GM18907 (cell line): ENCODE measurements around the gene F7.
"Not testable (repeated sequence)": the region's sequence is repeated elsewhere in the genome, so short reads cannot be mapped to it uniquely, and the experiment has no call there.

ENCODE experiments used
- ATAC-seq: cut with Tn5 transposase; IDR thresholded peaks from one replicate; pipeline ENCODE4 v1.9.1; 2021; ENCODE audit warnings: mild to moderate bottlenecking, moderate library complexity; ENCODE audit not compliant: unreplicated experiment

The F7 gene

DNA sequence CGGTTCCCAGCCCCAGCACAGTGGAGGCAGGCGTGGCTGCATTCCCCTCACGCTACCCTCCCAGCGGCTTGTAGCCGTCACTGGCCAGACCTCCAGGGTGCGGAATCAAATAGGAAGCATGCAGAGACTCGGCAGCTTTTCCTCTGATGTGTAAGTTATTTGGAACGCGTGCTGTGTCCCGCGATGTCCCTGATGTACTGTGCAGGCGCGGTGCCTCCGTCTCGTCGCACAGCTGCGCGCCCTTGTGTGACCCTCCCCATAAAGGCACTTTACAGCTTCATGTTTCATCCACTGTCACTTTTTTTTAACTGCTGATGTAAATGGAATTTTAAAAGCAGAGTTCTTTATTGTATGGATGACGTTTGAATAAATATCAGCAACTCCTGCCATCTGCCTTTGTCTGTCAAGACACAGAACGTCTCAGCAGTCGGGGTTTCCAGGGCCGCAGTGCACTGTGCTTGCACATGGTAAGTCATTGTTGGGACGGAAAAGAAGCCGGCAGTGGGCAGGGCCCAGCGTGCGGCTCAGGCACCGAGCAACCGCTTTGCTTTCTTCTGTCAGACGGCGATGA, 7.3 kb upstream of the F7 start:
- ATAC-seq: no peak

DNA sequence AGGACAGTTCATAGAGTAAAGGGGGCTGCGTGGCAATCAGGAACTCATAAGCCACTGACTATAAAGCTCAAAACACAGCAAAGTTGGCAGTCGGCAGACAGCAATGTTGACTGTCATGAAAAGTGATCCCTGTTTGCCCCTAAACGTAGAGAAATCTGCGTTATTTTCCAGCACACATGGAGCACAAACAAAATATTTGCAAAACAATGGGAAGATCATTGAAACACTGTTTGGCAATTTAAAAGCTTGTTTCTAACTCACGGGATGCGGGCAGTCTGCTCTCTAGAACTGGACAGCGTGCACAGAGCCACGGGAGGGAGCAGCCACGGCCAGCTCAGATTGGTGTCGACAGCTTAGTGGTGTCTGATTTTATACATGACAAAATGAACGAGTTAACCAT, 6.4 kb upstream of the F7 start:
- no peak for ATAC-seq

DNA sequence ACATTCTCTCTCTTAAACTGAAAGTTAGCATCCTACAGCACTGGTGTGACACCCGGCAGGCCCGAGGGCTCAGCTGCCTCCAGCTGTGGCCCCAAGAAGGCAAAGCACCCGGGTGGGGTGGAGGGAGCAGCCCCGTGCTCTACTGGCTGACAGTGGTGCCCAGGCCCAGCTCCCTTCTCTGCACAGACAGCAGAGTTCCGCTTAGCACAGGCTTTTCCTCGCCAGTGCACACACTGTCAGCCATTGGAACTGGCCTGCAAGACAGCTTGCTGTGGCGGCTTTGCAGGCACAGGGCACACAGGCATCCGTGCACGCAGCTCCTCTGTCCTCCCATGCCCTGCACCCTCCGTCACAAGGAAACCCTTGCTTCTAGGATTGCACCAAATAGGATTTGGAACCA, 3.3 kb upstream of the F7 start:
- not testable (repeated sequence) for ATAC-seq

DNA sequence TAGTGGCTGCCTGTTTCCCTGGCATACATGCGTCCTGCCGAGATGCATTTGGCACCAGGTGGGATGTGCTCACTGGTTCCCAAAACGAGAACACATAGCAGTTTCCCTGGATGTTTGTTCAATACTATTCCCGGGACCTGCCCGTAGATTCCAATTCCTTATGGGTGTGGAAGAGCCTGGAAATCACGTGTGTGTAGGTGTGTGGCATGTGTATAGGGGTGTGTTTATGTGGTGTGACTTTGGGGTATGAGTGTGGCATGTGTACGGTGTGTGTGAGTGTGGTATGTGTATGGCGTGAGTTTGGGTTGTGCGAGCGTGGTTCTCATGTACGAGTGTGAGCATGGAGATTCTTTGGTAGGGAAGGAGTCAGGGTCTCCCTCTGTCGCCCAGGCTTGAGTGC, 2.9 kb upstream of the F7 start:
- ATAC-seq: no peak

DNA sequence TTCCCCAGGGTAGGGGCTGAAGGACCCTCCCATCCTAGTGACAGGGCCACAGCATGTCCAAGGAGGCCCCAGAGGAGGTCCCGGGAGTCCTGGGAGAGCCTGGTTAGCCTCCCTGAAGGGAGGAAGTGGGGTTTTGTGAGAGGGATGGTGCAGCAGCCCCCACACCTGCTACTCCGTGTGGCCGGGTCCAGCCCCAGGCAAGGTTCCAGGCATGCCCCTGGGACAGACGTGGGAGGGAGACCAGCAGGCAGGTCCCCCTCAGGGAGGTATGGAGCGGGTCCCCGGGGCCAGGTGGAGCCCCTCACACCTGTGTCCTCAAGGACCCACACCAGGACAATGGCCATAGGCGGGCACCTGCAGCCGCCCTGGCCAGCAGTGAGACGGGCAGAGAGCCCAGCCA, 1.9 kb upstream of the F7 start:
- no peak for ATAC-seq

DNA sequence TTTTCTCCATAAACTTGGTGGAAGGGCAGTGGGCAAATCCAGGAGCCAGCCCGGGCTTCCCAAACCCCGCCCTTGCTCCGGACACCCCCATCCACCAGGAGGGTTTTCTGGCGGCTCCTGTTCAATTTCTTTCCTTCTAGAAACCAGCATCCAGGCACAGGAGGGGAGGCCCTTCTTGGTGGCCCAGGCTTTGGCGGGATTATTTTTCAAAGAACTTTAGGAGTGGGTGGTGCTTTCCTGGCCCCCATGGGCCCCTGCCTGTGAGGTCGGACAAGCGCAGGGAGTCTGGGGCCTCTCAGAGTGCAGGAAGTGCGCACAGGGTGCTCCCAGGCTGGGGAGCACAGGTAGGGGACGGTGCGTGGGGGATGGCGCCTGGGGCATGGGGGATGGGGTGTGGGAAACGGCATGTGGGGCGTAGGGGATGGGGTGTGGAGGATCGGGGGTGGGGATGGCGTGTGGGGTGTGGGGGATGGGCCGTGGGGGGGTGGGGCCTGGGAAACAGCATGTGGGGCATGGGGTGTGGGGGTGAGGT, 396 bp downstream of the F7 start:
- no peak for ATAC-seq

DNA sequence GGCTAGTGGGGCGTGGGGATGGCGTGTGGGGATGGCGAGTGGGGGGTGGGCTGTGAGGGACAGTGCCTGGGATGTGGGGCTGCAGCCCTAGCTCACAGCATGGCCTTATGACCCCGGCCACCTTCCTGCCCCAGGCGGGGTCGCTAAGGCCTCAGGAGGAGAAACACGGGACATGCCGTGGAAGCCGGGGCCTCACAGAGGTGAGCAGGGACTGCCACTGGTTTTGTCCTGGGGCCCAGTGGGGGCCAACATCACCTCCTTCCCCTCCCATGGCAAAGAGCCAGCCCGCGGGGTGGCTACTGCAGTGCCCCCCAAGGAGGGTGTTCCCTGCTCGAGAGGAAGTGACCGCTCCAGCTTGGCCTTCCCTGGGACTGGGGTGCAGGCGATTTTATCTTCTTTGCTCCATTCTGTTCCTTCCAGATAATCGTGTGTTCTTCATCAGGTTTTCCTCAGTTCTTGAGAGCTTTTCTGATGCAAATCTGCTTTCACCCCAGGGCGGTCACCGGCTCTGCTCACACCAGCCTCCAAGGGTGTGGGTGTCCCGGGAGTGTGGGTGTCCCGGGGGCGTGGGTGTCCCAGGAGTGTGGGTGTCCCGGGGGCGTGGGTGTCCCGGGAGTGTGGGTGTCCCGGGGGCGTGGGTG, 1.2 kb downstream of the F7 start:
- no peak for ATAC-seq

DNA sequence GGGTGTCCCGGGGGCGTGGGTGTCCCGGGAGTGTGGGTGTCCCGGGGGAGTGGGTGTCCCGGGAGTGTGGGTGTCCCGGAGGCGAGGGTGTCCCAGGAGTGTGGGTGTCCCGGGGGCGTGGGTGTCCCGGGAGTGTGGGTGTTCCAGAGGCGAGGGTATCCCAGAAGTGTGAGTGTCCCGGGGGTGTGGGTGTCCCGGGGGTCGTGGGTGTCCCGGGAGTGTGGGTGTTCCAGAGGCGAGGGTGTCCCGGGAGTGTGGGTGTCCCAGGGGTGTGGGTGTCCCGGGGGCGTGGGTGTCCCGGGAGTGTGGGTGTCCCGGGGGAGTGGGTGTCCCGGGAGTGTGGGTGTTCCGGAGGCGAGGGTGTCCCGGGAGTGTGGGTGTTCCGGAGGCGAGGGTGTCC, 2.9 kb downstream of the F7 start:
- ATAC-seq: not testable (repeated sequence)

DNA sequence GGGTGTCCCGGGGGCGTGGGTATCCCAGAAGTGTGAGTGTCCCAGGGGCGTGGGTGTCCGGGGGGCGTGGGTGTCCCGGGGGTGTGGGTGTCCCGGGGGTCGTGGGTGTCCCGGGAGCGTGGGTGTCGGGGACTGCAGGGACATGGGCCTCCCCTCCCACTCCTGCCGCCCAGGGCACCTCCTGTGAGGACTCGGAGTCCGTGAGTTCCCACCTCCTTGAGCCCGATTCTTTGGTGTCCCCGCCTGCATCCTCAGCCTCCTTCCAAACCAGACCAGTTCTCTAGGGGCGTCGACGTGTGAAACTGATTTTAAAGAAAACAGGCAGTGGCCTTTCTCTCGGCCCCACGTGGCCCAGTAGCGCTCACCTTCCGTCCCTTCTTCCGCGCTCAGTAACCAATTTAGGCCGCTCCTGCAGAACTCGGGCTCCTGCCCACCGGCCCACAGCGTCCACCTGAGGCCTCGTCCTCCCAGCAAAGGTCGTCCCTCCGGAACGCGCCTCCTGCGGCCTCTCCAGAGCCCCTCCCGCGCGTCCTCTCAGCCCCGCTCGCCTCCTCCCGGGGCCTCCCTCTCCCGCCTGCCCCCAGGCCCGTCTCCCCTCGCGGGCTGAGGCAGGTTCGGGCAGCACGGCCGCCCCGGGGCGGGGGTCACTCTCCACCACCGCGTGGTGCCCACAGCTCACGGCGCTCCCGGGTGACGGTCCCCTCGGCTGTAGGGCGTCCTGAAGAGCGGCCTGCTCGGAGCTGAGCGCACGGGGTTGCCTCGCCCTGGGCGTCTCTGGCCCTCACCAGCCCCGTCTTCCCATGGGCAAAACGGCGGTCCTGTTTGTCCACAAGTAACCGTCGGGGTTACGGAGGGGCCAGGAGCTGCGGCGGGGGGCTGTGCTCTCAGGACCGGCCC, 3.8 kb downstream of the F7 start:
- no peak for ATAC-seq

DNA sequence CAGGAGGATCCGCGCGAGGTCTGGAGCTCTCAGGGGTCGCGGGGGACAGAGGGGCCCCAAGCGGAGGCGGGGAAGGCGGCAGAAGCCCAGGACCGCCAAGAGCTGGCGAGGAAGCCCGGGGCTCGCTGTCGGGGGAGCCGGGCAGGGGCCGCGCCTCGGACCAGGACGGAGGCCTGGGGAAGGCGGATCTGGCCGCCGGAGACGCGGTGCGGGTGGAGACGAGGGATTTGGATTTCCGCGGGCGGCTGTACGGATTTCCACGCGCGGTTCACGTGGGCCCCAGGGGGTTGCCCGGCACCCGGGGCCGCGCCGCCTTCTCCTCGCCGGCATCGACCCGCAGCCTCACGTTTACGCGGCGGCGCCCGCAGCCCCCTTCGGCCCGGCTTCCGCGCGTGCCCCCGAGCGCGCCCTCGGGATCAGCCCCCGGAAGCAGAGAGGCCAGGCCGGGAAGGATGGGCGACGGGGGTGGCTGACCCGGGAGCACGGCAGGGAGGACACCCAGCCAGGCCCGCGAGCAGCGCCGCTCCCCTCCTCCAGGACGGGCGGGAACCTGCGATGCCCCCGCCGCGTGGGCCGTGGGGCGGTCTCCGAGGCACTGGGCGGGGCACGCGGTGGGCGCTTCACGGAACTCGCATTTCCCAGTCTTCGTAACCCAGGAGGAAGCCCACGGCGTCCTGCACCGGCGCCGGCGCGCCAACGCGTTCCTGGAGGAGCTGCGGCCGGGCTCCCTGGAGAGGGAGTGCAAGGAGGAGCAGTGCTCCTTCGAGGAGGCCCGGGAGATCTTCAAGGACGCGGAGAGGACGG, 4.7 kb downstream of the F7 start:
- no peak for ATAC-seq

DNA sequence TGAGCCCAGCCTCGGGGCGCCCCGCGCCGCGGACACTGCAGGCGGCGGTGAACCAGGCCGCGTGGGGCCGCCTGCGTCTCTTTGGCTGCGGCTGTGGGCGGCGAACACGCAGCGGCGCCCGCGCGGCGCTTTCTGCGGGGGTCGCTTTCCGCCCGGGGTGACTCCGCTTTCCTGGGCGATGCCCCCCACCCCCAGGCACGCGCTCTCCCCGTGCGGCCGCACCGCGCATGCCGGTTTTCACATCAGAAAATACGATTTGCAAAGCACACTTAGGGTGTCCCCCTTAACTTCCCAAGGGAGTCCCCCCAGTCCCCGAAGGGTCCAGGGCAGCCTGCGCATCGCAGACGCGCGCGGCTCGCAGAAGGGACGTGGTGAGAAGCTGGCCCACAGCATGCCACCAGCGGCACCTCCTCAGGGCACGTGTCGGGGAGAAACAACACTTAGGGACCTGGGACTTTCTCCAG, 5.3 kb downstream of the F7 start:
- ATAC-seq: no peak

DNA sequence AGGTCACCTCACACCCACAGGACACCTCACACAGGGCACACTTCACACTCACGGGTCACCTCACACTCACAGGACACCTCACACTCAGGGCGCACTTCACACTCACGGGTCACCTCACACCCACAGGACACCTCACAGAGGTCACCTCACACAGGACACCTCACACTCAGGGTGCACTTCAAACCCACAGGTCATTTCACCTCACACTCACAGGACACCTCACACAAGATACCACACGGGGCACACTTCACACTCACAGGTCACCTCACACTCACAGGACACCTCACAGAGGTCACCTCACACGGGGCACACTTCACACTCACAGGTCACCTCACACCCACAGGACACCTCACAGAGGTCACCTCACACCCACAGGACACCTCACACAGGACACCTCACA, 6.2 kb downstream of the F7 start:
- not testable (repeated sequence) for ATAC-seq

DNA sequence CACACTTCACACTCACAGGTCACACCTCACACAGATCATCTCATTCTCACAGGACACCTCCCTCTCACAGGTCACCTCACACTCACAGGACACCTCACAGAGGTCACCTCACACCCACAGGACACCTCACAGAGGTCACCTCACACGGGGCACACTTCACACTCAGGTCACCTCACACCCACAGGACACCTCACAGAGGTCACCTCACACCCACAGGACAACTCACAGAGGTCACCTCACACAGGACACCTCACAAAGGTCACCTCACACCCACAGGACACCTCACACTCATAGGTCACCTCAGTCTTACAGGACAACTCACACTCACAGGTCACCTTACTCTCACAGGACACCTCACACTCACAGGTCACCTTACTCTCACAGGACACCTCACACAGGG, 6.9 kb downstream of the F7 start:
- not testable (repeated sequence) for ATAC-seq

DNA sequence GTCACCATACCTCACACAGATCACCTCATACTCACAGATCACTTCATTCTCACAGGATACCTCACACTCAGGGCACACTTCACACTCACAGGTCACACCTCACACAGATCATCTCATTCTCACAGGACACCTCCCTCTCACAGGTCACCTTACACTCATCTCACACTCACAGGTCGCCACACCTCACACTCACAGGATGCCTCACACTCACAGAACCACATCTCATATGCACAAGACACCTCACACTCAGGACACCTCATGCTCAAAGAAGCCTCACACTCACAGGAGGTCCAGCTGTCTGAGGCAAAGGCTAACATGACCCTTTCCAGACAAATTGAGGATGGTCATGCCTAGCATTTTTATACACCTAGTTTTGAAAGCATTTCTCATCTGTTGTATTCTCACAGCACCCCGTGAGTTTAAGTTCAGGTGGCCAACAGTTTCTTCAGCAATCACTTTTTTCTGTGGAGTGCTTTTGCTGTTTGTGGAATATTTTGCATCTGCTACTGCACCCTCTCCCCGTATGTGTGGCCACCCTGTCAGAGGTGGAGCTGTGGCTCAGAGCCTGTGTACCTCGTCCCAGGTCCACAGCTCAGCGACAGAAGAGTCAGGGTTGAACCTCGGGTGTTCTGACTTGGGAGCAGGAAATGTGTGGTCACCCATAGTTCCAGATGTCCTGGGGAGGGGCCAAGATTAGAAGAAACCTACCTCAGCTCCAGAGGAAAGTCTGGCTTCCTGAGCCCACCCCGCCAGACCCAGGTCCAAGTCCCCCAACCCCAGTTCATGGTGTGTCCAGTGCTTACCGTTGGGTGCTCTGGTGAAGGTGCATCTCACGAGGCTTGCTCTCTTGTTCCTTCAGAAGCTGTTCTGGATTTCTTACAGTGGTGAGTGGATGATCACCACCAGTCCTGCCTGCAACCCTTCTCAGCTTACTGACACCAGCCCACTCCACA, 7.6 kb downstream of the F7 start:
- no peak for ATAC-seq

DNA sequence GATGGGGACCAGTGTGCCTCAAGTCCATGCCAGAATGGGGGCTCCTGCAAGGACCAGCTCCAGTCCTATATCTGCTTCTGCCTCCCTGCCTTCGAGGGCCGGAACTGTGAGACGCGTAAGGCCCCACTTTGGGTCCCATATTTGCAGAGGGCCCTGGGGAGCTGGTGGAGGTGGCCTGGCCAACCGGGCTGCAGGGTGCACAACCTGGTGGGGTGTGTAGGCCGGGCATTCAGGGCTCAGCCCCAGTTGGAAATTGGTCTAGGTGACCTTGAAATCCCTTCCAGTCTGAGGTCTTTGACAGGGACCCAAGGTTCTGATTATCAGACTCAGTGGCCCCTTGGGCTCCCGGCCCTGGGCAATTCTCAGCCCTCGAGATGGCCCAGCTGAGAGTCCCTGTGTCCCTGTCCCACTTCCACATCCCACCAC, 8.3 kb downstream of the F7 start:
- no peak for ATAC-seq

DNA sequence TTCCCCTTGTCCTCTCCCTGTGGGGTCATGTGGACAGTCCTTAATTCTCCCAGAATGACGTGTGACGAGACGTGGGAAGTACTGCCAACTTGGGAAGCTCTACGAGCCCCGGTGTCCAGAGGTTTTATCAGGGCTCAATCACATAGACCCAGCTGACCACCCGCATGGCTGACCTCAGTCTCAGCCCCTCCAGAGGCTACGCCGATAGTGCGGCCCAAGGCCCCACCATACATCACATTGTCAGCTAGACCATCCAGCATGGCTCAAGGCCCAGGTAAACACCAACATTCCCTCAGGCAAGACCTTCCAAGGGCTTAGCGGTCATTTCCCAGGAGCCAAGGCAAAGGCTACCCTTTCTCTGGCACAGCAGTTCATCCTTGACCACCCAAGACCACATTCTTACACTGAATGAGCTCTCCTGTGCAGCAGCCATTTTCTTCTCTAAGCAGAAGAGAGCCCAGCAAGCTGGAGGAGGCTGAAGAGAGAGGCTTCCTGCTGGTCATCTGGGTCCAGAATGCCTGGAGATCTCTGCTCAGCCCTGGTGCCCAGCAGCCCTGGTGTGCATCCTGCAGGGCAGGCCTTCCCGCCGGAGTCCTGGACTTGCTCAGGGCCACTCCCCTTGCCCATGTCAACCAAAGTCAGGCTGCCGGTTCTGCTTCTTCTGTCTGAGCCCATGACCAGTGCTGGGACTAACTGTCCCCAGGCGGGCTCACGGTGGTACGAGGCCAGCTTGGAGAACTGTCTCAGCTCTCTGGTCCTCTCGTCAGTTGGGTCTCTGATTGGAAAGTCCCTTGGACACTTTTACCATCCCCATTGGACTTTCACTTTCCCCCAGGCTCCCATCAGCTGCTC, 9.1 kb downstream of the F7 start:
- no peak for ATAC-seq

DNA sequence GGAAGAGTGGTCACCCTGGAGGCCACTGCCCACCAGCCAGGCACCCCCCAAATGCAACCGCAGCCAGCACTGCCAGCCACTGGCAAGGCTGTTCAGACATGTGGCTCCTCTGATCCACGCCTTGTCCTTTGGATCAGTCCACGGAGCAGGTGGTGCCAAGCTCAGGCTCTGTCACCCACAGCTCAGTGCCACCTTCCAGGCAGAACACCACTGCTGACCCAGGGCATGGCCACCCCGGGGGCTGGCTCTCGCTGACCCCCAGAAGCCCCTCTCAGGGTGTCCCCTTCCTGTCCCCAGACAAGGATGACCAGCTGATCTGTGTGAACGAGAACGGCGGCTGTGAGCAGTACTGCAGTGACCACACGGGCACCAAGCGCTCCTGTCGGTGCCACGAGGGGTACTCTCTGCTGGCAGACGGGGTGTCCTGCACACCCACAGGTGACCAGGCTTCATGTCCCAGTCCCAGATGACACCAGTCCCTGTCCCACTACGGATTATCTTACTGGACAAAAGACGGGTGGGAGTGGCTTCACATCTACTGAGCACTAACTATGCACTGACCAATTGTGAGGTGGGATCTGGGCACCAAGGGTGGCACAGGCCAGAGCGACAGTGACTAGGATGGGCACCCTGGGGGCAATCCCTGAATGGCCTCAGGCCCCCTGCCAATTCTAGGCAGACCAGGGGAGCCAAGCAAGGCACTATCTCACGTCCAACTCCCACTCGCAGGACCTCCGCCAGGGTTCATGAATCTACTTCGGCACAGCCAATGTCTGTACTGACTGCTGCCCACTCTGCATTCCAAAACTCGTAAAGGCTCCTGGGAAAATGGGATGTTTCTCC, 10.0 kb downstream of the F7 start:
- ATAC-seq: no peak

DNA sequence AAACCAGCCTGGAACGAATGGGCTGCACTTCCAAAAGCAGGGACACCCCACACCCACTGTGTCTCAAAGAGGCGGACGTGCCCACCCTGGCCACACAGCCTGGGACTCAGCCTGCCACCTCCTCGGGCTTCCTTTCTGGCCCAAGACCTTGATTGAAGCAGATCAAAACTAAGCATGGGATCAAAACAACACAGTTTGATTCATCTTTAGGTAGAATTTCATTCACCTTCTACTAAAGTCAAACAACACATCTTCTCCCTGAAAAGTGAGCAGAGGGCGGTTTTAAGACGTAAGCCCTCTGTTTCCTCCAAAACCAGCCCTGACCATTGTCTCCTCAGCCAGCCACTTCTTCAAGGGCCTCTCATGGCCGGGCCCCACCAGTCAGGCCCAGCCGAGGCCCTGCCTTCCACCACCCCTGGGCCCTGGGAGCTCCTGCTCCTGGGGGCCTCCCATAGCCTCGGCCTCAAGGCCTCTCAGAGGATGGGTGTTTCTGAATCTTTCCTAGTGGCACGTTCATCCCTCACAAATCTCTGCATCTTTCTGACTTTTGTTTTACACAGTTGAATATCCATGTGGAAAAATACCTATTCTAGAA, 10.7 kb downstream of the F7 start:
- no peak for ATAC-seq
